HEK293T (cell line): ENCODE results near the gene ELL.

Experiments
- FOXA1 ChIP-seq: fragments of 450-650 bp; IDR thresholded peaks from 2 replicates; pipeline ENCODE4 v1.6.1; 2016; ENCODE audit warnings: mild to moderate bottlenecking
- FOXK2 ChIP-seq: fragments of 450-650 bp; IDR thresholded peaks from 2 replicates; pipeline ENCODE4 v1.6.1; 2016; ENCODE audit warnings: mild to moderate bottlenecking
- FOXM1 ChIP-seq: fragments of 450-650 bp; IDR thresholded peaks from 2 replicates; pipeline ENCODE4 v1.6.1; 2017; ENCODE audit warnings: mild to moderate bottlenecking, borderline replicate concordance

DNA sequence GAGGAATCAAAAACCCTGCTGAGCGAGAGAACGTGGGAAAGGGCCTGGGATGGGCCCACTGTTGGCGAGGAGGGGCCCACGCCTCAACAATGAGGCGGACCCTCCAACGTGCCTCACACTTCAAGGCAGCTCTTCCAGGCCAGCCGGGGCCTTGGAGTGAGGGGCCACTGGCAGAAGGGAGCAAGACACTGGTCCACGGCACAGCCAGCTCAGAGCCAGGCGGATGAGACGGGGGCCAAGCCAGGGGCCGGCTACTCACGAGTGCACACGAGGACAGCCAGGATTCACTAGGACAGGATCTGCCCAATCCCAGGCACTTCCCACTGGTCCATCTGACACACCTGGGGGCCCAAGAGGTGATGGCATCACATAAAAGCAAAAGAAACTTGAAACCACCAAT is 20.5 kb downstream of the ELL start:
- TF ChIP-seq FOXA1 (no peak), FOXM1 (no peak), FOXK2 (no peak)
